HL-60/S4 treated with retinoic acid at 250 ng/mL for 4 days and 3 days (cell line): ENCODE data around the gene GALNT15.

ENCODE experiments used
- in situ Hi-C: fragments of 300-500 bp; cut with MboI; formaldehyde crosslinking; loops from 2 replicates; pipeline ENCODE4 v1.7.0; 2022; ENCODE audit warnings: low sequenced_read_pairs

The GALNT15 gene

DNA sequence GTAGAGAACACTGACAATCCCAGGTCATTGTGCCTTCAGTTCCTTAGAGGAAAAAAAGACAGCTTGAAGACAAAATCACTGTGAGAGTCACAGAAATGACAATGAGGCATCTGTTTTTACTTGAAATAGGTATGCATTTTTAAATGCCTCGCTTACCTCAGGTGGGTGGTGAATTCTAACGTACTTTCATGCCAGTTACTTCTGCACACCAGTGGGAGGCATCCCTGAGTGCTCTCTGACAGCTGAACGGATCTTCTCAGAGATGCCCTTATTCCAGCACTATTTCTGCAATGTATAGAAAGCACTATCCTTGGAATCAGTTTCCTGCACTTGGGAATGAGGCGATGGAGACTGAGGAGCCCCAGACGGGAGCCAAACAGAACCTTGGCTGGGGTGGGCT, 74.1 kb downstream of the GALNT15 start:
- in situ Hi-C loops = no loop called here

DNA sequence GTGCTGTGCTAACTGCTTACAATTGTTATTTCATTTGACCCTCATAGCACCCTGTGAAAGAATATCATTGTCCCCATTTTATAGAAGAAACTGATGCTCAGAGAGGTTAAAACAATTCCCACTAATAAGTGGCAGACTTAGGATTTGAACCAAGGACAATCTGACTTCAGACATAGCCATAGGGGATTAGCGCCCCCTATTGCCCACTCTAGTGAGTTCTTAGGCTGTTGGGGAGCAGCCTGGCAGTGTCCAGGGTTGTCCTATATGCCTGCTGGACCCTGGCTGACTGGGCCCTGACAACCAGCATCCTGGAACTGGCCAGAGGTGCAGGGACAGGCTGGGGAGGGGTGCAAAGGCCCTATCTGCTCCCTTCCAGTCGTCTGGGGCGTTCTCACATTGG, 74.9 kb downstream of the GALNT15 start:
- in situ Hi-C loops = no loop called here

DNA sequence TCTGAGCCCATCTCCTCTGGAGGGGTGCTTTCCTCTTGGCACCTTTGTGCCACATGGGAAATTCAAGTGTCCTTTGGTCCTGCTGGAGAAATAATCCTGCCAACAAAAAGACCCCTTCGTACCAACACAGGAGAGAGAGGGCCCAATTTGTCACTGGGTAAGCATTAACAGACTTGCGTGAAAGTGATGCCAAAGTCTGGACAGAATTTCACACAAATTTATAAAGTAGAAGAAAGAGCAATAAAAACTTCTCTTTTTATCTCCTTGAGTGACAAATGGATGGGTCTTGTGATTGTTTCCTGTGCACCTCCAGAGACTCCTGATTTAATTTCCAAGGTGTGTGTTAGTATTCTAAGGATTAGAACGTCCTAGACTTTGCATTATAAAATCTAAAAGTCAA, 75.4 kb downstream of the GALNT15 start:
- in situ Hi-C loops = no loop called here

DNA sequence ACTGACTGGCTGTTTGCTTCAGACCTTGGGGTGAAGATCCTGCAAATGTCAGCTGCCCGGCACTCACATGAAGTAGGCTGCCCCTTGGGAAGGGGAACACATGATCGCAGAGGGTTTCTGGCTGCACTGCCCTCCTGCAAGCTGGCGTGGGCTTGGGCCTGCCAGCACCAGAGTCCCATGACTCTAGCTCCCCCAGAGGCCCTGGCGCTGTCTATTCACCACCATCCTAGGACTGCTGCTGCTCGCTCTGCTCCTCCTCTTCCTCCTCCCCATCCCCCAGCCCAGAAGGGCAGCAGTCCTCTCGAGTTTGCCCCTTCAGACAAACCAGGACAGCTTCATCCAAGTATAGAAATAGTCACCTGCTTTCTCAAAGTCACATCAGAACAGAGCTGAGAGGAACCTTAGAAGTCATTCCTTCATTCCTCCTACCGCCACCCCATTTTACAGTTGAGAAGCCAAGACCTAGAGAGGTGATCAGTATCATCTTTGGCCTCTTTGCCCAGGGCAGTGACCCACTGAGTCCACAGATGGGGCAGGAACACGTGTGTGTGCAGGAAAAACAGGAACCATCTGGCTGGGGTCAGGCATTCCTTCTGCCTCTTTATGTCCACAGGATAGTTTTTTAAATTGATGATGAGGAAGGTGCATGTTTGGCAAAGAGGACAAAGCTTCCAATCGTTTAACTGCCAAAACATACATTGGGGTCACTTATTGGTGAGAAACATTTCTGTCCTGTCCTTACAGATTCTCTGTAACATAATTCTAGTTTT, 77.0 kb downstream of the GALNT15 start:
- in situ Hi-C loops = no loop called here

DNA sequence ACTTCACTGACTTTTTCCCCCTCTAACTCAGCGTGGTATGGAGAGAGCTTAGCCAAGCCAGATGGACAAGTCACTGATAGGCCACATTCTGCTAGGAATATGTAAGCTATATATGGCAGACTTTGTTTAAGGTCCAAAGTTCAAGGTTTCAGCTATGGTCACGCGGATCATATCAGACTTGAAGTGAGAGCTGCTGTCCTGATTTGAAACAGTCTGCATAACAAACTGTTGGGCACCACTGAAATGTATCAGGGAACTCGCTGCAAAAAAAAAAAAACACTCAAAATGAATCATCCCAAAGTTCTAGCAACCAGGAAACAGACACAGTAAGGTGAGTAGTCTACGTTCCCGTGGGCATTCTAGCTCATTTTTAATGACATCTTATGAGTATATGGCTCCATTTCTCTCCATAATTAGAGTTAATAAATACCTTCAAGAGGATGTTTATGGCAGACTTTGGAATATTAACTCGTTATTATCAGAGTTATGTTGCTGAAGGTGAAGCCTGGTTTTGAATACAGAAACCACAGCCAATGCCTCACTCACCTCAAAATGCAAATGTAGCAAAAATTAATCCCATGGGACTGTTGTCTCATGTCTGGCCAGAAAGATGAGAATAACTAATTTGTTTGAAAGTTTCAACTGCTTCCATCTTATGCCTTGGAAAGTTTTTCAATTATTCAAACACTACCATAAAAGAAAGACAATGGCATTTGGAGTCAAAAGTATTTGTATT, 77.9 kb downstream of the GALNT15 start:
- in situ Hi-C loops = no loop called here

DNA sequence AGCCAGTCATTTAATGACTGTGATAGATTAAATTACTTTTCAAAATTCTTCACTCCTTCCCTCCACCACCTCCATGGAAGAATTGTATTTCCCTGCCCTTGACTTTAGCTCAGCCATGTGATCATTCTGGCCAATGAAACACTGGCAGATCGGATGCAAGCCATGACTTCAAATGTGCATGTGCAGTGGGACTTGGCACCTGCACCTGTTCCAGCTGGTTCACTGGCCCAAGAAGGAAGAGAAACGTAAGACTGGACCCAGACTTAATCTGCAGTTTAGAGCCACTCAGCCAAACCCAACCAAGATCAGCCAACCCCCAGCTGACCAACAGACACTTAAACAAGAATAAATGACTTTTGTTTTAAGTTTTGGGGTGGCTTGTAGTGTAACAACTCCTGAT, 78.5 kb downstream of the GALNT15 start:
- in situ Hi-C loops = no loop called here

DNA sequence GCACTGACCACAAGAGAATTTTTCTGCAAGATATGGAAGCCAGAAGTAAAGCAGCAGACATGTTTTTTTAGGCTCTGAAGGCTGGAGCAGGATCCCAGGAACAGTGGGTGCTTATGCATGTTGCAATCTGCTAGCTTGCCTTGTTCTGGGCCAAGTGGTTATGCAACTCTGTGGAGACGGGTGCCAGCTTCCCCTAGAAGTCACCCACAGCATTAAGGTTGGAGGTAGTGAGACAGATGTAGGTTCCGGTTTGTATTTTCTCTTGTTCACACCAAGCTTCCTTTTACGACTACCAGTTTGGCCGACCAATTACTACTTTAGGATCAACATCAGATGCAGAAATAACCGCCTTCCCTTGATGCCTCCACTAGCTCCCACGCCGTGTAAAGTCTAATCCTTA, 79.1 kb downstream of the GALNT15 start:
- in situ Hi-C loops = no loop called here

DNA sequence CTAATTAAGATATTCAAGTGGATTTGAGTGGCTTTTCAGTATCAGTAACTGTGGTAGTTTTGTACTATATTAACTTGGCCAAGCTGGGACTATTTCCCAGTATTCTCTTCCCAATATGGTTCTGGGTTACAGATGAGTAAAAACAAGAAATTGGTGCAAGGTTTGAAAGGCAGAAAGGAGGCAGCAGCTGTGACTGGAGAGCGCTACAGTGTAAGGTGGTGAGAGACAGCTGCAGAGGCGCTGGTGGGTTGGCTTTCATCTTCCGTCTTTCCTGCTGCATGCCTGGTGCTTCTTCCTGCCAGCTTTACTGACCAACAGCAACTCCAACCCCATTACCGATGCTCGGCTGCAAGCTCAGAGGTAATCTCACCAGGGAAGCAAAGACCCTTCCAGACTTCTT, 80.4 kb downstream of the GALNT15 start:
- in situ Hi-C loops = no loop called here

DNA sequence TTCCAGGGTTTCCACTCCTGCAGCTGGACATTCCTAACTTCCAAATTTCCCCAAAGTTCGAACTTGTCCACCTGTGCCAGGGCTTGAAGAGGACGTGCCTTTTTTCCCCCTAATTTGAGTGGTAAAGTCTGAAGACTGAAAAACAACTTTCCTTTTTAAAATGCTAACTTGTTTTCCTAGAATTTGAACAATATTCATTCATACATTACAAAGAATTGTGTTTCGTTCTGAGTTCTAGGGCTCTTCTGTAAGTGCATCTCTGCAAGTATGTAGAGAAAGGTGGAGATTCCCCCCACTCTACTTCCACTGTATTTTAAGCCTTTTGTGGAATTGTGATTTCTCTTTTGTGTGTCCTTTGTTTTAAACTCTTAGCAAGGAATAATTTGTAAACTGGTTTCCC, 80.8 kb downstream of the GALNT15 start:
- in situ Hi-C loops = no loop called here

DNA sequence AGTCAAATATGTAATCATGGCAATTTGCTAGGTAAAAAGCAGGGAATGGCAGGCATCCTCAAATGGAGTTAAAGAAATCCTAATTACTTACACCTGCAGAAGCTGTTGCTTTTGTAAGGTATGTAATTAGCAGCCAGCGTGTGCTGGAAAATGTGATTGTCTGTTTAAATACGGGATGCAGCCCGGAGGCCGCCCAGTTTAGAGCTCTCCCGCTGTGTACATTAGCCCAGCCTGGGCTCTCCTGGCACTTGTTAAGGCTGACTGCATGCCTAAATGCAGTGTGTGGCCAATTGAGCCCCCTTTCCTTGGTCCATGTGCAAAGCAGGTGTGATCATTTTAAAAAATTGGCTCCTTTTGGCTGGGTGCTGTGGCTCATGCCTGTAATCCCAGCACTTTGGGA, 81.2 kb downstream of the GALNT15 start:
- in situ Hi-C loops = no loop called here

DNA sequence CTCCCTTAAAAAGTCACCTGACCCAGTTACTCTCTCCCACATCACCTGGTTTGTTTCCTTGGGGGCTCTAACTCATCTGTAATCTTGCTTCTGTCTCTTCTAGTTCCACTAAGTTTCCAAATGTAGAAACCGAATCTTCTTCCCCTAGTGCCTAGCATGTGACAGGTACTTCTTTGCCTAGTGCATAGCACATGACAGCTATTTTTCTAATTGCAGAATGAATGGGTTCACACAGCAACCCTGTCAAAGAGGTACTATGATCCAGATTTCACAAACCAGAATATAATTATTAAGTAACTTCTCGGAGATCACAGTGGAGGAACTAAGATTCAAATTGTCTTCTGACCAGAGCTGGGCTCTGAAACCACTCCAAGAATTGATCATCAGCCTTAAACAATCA, 82.8 kb downstream of the GALNT15 start:
- in situ Hi-C loops = no loop called here

DNA sequence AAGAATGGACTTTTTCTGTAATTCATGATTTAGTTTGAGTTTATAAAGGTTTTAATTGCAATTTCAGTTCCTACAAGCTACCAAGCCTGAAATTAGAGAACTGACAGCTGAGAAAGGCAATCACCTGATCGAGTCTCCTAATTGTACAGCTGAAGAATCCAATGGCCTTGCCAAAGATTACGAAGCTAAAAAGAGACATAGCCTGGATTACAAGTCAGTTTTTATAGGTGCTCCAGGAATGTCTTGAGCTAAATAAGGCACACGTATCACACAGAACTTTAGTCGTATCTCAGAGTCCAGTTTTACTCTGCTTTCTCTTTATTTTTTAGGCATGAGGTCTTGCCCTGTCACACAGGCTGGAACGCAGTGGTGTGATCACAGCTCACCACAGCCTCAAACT, 83.7 kb downstream of the GALNT15 start:
- in situ Hi-C loops = no loop called here

DNA sequence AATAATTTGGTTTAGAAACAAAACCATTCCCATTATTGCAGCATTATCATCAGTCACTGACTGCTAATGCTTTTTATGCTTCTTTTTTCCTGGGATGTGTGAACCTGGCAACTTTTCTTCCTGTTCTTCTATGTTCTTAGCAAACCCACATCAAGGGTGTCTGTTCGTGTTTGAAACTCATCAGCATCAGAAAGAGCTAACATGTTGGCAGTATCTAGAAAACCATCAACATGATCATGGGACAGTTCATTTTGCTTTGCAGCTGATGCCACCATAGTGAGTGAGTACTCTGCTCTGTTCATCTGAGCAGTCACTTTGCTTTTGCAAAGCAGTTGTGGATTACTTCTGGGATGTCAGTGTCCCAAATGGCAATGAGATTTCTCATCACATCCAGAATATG, 84.4 kb downstream of the GALNT15 start:
- in situ Hi-C loops = no loop called here

DNA sequence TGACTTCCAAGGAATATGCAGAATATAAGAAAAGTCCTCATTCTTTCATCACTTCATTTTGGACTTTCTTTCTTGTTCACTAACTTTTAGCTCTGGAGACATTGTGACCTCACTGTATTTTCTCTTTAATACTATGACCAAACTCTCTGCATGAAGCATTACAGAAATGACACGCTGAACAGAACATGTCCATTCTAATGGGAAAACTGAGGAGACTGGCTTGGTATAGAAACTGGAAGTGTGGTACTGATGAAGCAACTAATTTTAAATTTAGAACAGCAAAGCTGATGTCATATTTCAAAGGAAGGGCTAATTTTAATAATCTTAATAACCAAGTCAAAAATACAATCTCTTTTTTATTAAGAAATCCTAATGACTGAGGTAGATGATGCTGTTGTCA, 85.6 kb downstream of the GALNT15 start:
- in situ Hi-C loops = no loop called here

DNA sequence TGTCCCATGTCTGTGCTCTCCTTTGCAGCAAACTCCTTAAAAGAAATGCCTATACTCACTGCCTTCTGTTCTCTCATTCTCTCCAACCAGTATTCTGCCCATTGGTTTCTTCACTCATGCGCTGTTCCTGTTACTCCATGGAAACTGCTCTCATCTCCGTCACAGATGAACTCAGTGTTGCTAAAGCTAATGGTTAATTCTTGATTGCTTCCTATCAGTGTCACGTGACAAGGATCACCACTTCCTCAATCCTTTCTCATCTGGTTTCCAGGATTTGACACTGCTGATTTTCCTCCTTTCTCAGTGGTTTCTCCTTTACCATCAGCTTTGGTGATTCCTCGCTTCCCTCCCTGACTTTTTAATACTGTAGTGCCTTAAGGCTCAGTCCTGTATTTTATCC, 87.7 kb downstream of the GALNT15 start:
- in situ Hi-C loops = no loop called here

DNA sequence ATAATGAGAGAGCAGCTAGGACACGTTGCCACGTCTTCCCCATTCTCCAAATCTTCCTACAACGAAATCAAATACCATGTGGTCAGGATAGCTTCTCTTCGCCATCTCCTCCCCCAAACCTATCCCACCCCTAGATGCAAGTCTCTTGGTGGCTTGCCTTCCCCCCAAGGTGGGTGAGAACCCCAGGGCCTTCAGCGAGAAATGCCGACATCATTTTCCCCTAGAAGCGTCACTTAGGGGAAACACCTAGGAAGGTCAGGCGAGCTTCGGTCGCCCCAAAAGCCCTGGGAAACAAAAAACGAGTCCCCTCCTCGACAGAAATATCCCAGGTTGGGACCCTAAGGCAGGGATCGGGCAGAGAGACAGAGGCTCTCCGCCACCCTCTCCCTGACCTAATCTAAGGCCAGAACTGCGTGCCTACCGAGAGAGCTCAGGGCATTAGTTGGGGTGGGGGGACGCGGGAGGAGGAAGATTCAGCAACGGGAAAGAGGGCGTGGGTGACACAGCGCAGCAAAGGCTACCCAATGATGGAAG, 89.8 kb downstream of the GALNT15 start:
- in situ Hi-C loops = no loop called here

DNA sequence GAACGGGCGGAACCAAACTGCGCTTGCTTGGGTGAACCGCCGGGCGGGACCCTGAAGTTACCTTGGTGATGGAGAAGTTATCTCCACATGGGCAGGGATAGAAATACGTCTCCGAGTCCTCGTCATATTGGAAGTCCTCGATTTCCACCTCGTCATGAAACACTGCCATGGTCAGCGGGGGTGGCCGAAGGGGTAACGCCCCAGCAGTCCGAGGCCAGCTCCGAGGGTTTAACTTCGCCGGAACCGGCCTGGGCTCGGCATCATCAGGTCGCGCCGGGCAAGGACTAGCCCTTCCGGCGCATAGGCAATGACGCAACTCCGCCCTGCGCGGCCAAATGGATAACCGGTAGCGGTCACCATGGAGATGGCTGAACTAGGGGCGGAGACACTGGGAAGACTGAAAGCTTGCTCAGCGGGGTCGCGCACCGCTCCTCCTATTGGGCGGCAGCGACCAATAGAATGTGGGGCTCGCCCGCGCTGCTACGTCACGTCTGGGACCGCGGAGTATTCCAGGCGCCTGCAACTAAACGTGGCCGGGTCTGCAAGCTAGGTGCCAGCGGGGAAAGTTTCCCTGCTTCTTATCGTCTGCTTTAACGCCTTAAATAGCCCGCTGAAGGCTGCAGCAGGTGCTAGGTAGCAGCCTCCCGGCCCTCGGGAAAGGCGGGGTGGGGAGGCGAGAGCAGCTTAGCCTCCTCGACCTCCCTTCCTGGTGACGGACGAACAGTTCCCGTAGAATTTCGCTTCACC, 90.4 kb downstream of the GALNT15 start, which contains the start of the genes DPH3 and OXNAD1:
Gene DPH3, minus strand, starts transcription at position 236 of the 747 bp plus-strand sequence. Its CDS starts 67 bp downstream, at position 169.
Gene OXNAD1, plus strand, starts transcription at position 505 of the 747 bp plus-strand sequence. CDS start 5,741 bp downstream, outside the sequence.
- in situ Hi-C loops = no loop called here

DNA sequence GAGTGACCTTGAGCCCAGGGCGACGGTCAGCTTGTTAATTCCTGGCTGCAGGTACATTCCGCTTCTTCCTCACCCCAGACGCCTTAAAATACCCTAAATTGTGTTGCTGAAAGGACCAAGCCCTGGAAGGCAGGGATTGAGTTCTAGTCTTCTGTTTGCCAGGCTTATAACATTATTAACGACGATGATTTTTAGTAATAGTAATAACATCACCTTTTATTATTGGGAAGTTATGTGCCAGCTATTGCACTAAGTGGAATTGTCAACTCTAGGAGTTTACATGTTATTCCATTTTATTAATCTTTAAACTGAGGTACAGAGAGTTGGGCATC, 90.9 kb downstream of the GALNT15 start:
- in situ Hi-C loops = no loop called here

DNA sequence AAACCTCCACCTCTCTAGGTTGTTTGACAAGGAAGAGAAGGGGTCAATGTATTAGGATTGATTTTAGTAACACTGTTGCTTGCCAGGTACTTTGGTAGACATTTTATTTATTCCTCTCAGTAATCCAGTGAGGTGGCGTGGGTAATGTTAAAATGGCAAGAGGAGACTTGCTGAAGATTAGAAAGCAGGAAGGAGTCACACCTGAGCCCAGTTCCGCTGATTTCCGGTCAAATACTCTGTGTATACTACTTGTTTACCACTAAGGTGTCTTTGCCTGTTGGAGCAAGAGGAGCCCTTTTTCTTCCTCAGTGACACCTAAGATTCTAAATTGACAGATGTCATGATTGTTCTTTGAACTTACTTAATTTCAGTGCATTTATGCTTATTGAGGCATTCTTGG, 92.2 kb downstream of the GALNT15 start:
- in situ Hi-C loops = no loop called here

DNA sequence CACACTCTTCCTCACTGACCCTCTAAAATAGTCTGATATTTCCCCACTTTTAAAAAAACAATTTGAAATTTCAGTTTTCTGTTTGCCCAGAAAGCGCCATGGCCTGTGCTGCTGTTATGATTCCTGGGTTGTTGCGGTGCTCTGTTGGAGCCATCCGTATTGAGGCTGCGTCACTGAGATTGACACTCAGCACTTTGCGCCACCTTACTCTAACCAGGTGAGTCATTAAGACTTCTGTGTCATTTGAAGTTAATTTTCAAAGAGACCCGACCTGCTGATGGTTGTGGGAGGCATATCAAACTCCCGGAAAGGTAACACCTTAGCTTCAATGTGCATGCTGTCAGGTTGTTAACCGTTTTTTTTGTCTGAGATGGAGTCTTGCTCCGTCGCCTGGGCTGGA, 96.4 kb downstream of the GALNT15 start:
- in situ Hi-C loops = no loop called here

DNA sequence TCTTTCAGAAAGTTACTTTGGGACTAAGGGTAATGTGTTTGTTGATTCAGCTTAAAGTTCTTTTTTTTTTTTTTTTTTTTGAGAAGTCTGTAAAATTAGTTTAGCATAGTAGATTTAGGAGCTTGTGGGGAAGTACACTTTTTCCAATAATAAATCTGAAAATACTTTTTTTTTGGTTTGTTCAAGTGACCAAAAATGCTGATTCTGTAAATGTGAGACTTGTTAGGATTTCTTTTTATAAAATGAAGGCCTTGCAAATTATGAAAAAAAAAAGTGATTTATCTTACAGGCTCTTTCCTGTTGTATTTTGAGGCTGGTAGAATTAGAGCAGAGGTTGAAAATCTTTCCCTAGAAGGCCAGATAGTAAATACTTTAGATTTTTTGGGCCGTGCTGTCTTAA, 98.1 kb downstream of the GALNT15 start:
- in situ Hi-C loops = no loop called here
